GM19467 (cell line): ENCODE measurements around the gene TAAR5.
"Not testable (repeated sequence)": the region's sequence is repeated elsewhere in the genome, so short reads cannot be mapped to it uniquely, and the experiment has no call there.

ENCODE experiments used
- ATAC-seq: cut with Tn5 transposase; IDR thresholded peaks from one replicate; pipeline ENCODE4 v1.9.1; 2021; ENCODE audit warnings: mild to moderate bottlenecking, moderate library complexity; ENCODE audit not compliant: unreplicated experiment

Gene TAAR5

DNA sequence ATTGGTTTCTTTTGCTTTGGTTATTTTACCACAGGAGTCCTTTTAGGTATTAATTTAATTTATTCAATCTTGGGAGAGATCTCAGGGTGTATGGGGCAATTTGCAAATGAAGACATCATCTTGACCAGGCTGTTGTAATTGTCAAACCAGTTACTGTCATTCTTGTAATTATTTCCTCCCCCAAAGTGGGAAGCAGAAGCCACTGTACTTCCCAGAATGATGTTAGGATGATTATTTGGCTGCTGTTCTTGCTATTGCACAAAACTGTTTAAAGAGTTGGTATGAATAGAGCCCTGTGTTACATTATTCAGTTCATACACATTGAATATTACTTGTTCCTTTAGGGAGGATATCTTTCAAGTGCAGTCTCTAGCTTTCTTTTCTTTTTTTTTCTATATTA, 17.8 kb downstream of the TAAR5 start:
- ATAC-seq = no peak

DNA sequence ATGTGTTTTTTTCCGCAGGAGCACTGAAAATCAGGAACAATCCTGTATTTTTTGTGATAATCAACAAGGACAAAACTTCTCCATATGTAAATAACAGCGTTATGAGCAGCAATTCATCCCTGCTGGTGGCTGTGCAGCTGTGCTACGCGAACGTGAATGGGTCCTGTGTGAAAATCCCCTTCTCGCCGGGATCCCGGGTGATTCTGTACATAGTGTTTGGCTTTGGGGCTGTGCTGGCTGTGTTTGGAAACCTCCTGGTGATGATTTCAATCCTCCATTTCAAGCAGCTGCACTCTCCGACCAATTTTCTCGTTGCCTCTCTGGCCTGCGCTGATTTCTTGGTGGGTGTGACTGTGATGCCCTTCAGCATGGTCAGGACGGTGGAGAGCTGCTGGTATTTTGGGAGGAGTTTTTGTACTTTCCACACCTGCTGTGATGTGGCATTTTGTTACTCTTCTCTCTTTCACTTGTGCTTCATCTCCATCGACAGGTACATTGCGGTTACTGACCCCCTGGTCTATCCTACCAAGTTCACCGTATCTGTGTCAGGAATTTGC, 19.2 kb downstream of the TAAR5 start, which contains the start of gene TAAR6:
TAAR6 (plus strand) TSS at position 102 of the 557 bp plus-strand sequence; CDS start at position 102, 0 bp downstream.
- no peak for ATAC-seq

DNA sequence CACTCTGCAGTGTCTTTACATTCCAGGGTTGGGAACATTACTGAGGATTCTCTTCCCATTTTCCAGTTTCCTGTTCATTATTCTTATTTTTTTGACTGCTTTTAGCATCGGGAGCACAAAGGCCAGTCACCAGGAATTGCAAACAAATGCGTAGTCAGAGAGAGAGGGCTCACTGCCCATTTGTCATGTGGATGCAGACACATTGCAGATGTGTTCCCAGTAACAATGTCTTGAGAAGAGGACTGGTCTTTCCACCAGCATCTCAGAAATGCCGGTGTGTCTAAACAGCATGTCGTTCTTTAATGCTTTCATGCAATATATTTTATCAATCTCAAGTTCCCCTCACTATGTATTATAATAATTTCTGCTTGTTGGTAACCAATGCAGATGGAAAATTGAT, 20.4 kb downstream of the TAAR5 start:
- ATAC-seq = no peak

DNA sequence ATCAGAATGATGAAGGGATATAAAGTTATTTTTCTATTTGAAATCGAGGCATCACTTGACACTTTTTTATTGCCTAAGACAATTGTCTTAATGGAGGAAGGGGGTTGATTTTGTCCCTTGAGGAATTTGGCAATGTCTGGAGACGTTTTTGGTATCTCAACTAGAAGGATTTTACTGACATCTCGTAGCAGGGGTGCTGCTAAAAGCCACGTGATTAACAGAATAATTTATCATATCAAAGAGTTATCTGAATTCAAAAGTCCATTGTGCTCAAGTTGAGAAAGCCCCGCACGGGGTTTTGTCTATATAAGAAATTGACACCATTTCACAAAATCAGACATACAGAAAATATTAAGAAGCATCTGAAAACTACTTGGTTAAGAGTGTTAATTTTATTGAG, 20.9 kb downstream of the TAAR5 start:
- no peak for ATAC-seq

DNA sequence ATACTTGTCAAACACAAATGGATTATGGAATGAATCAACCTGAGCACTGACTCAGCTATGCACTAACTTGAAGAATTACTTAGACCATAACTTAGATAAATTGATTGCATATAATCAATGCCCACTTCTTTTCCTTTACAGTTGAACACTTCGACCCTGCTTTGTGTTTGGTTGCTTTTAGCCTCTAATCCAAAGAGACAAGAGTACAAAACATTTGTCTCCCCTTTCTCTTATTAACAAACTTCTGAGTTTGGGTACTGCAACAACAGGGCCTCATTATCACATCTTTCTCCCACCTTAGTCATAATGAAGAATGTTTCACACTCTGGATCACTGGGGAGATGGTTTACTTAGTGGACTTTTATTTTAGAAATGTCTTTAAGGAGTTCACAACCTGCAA, 22.0 kb downstream of the TAAR5 start:
- ATAC-seq = no peak

DNA sequence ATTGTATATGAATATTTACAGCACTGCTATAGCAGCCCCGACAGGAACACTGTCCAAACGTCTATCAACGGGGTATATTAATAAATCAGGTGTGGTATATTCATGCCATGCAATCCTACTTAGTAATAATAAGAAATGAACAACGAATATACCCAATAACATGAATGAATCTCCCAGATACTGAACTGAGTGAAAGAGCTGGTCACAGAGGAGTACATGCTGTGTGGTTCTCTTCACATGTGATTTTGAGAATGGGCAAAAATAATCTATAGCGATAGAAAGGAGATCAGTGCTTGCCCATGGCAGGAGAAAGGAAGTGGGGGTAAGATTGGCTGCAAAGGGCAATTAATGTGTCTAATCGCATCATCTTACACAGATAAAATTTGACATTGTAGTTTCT, 23.1 kb downstream of the TAAR5 start:
- ATAC-seq = no peak

DNA sequence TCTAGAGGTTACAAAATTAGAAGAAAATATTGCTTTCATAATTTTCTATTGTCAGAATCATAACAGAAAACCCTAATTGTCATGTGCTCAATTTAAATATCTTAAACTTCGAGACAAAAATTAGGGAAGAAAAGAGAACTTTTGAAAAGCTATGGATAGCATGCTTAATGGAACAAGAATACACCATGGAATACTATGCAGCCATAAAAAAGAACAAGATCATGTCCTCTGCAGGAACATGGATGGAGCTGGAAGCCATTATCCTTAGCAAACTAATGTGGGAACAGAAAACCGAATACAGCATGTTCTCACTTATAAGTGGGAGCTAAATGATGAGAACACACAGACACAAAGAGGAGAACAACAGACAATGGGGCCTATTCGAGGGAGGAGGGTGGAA, 29.5 kb downstream of the TAAR5 start:
- ATAC-seq = not testable (repeated sequence)

DNA sequence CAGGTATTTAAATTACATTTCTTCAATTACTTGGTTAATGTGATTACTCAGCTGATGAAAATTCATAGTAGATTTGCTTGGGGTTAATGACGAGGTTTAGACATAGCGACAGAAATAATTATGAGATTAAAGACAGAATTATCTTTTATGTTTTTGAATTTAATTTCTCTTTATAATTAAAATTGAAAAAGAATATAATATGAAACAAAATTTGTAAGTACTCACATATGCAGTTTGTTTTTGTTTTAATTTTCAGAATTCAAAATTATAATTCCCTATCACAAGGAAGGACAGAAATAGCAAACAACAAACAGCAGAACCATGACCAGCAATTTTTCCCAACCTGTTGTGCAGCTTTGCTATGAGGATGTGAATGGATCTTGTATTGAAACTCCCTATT, 37.2 kb downstream of the TAAR5 start, which contains the start of gene TAAR8:
TAAR8 (plus strand) TSS at position 301 of the 400 bp plus-strand sequence; CDS start at position 322, 21 bp downstream.
- no peak for ATAC-seq

DNA sequence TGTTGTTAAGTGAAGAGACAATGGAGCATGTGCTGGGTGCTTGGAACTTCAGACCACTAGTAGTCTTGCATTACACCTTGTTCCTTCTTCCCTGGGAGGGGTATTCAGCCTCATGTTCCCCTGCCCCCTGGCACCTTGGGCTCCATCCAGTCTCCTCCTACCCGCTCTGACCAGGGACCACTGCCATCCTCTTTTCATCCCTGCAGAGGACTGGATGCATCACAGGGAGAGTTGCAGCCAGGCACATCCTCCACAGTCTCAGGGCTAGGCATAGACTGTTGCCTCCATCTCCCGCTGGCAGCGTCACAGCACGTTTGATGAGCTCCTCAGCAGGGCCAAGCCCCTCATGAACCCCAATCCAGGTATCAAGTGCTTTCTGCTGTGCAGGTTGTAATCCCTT, 38.3 kb downstream of the TAAR5 start:
- no peak for ATAC-seq

DNA sequence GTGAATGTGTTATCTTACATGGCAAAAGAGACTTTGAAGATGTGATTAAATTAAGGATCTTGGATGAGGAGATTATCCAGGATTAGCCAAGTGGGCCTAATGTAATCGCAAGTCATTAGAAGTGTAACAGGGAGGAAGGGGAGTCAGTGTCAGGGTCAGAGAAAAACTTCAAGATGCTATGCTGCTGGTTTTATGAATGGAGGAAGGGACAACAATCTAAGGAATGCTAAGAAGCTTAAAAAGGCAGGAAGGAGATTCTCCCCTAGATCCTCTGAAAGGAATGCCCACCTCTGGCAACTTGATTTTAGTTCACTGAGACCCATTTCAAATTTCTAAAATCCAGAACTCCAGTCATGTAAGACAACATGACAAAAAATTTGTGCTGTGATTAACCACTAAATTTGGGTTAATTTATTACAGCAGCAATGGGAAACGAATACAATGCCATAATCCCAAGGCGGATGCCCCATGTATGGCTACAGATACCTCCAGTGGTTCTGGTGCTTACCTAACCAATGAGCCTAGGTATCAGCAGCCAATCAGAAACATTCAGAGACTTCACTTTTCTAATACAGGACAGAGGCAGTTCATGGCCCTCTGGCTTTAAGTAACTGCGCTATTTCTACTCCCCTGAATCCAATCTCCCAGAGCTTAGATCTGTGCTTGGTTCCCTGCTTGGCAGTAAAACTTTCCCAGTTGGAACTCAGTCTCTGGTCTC, 40.6 kb downstream of the TAAR5 start:
- ATAC-seq = no peak

DNA sequence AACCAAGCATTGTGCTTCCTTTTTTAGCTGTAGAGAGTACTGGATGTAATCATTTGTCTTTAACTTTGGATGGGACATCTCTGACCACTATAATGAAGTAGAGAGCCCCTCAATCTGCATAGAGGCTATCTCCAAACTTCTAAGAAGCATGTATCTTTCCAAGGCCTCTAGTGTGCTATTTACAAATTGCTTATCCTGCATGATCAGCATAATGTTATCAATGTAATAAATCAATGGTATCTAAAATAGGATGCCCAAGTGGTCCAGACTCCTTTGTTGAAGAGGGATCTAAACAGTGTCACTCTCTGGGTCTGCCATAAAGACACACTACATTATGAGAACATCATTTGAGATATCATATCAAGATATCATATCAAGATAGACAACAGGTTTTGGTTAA, 44.7 kb downstream of the TAAR5 start:
- ATAC-seq = no peak
